Parathyroid adenoma (tissue), 2 donors: ENCODE measurements around the gene TAAR2.

Experiments
- H2AFZ ChIP-seq: fragments of 300-600 bp; sonication (generic); one replicate; pipeline ENCODE4 v1.7.0; 2017; ENCODE audit warnings: antibody characterized with exemption, mild to moderate bottlenecking
- H3K27ac ChIP-seq: fragments of 300-600 bp; sonication (generic); one replicate; pipeline ENCODE4 v1.7.0; 2017
- H3K27me3 ChIP-seq: fragments of 300-600 bp; sonication (generic); one replicate; pipeline ENCODE4 v1.7.0; 2017; ENCODE audit warnings: low read length; ENCODE audit not compliant: control insufficient read depth, insufficient read depth
- H3K36me3 ChIP-seq: fragments of 300-600 bp; sonication (generic); one replicate; pipeline ENCODE4 v1.7.0; 2017; ENCODE audit warnings: low read length; ENCODE audit not compliant: control insufficient read depth, insufficient read depth
- H3K4me1 ChIP-seq: fragments of 300-600 bp; sonication (generic); one replicate; pipeline ENCODE4 v1.7.0; 2017; ENCODE audit warnings: control low read depth
- H3K4me2 ChIP-seq: fragments of 300-600 bp; sonication (generic); one replicate; pipeline ENCODE4 v1.7.0; 2017; ENCODE audit warnings: low read length
- H3K4me3 ChIP-seq: fragments of 300-600 bp; sonication (generic); one replicate; pipeline ENCODE4 v1.7.0; 2017; ENCODE audit warnings: low read depth, low read length
- H3K79me2 ChIP-seq: fragments of 300-600 bp; sonication (generic); one replicate; pipeline ENCODE4 v1.7.0; 2017; ENCODE audit warnings: control low read depth
- H3K9ac ChIP-seq: fragments of 300-600 bp; sonication (generic); one replicate; pipeline ENCODE4 v1.7.0; 2017; ENCODE audit warnings: mild to moderate bottlenecking
- H3K9me3 ChIP-seq: fragments of 300-600 bp; sonication (generic); one replicate; pipeline ENCODE4 v1.7.0; 2017; ENCODE audit warnings: low read length; ENCODE audit not compliant: control insufficient read depth
- TF ChIP-seq, protein P1 (sequence below): fragments of 300-600 bp; sonication (generic); IDR thresholded peaks from one replicate; pipeline ENCODE4 v1.7.0; 2017; ENCODE audit warnings: antibody characterized with exemption, mild to moderate bottlenecking
- donor health status: primary hyperparathyroidism.

The TAAR2 gene, protein sequence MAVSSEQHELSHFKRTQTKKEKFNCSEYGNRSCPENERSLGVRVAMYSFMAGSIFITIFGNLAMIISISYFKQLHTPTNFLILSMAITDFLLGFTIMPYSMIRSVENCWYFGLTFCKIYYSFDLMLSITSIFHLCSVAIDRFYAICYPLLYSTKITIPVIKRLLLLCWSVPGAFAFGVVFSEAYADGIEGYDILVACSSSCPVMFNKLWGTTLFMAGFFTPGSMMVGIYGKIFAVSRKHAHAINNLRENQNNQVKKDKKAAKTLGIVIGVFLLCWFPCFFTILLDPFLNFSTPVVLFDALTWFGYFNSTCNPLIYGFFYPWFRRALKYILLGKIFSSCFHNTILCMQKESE

DNA sequence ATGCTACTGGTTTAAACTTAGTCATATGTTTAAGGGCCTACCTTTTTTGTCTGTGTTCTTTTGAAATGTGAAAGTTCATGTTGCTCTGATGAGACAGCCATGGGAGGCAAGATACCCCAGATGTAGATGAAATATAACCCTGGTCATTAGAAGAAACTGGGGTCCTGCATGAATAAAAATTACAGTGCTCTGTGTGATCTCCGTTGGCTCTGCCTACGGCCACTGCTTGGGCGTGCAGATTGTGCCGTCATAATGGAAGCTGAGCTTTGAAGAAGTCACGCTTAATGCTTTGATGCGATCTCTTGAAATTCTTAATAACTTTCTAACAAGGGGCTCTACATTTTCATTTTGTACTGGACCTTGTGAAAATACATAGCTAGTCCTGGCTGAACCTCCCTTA is at the start of gene TAAR2:
TAAR2 (minus strand) TSS at position 101 of the 400 bp plus-strand sequence; CDS start at position 101, 0 bp downstream.
- H3K9ac ChIP-seq, result no peak within 1 kb of the TSS
- no peaks in the 10 kb centered on the region for H3K4me1 ChIP-seq
- H2AFZ ChIP-seq, result no peak within 1 kb of the TSS
- H3K9me3 ChIP-seq, result no peaks in the 10 kb centered on the region
- H3K27me3 ChIP-seq, result no peaks in the 10 kb centered on the region
- TF ChIP-seq, protein P1, sequence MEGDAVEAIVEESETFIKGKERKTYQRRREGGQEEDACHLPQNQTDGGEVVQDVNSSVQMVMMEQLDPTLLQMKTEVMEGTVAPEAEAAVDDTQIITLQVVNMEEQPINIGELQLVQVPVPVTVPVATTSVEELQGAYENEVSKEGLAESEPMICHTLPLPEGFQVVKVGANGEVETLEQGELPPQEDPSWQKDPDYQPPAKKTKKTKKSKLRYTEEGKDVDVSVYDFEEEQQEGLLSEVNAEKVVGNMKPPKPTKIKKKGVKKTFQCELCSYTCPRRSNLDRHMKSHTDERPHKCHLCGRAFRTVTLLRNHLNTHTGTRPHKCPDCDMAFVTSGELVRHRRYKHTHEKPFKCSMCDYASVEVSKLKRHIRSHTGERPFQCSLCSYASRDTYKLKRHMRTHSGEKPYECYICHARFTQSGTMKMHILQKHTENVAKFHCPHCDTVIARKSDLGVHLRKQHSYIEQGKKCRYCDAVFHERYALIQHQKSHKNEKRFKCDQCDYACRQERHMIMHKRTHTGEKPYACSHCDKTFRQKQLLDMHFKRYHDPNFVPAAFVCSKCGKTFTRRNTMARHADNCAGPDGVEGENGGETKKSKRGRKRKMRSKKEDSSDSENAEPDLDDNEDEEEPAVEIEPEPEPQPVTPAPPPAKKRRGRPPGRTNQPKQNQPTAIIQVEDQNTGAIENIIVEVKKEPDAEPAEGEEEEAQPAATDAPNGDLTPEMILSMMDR, result no peak
- H3K79me2 ChIP-seq, result no peaks in the 10 kb centered on the region
- H3K36me3 ChIP-seq, result no peaks in the 10 kb centered on the region
- no peak within 1 kb of the TSS for H3K27ac ChIP-seq
- no peak within 1 kb of the TSS for H3K4me3 ChIP-seq
- H3K4me2 ChIP-seq, result no peak within 1 kb of the TSS

DNA sequence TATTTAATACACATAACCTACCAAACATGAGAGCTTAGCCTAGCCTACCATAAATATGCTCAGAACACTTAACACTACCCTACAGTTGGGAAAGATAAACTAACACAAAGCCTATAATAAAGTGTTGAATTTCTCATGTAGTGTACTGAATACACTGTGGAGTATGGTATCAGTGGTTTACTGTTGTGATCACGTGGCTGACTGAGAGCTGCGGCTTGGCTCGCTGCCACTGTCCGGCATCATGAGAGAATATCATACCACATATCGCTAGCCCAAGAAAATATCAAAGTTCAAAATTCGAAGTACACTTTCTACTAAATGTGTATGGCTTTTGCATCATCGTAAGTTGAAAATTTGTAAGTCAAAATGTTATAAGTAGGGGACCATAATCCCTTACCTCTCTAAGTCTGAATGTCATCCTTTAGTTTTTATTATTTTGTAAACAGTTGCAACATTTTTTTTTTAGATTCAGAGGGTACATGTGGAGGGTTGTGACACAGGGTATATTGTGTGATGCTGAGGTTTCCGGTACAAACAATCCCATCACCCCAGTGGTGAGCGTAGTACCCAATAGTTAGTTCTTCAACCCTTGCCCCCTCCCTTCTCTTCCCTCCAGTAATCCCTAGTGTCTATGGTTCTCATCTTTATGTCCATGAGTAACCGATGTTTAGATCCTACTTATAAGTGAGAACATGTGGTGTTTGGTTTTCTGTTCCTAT is 49.5 kb upstream of the TAAR2 start:
- Histone ChIP-seq H2AFZ (no peak overlapping the region), H3K4me3 (no peak overlapping the region), H3K27me3 (no peaks in the 10 kb centered on the region), H3K9ac (no peak overlapping the region), H3K9me3 (no peaks in the 10 kb centered on the region), H3K4me2 (no peak overlapping the region), H3K27ac (no peak overlapping the region), H3K4me1 (no peaks in the 10 kb centered on the region), H3K36me3 (no peaks in the 10 kb centered on the region), H3K79me2 (no peaks in the 10 kb centered on the region)
- TF ChIP-seq, protein P1, result no peak

DNA sequence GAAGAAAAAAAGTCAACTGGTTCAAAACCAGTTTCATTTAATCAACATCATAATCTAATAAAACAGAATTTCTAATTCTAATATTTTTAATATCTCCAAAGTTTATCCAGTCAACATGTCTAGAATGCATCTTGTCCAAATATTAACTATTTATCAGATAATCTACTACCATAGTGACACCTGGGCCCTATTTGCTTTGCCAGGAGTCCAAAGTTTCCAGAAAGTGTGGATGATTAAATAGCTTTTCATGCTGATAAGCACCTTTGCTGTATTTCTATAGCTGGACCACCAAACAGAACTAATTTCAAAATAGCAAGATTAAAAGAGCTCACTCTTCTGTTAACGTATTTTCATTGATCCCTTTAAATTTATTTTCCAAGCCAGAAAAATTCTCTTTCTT is 47.2 kb upstream of the TAAR2 start:
- Histone ChIP-seq H3K4me2 (no peak overlapping the region), H3K79me2 (no peaks in the 10 kb centered on the region), H3K27me3 (no peaks in the 10 kb centered on the region), H3K4me3 (no peak overlapping the region), H3K36me3 (no peaks in the 10 kb centered on the region), H3K4me1 (no peaks in the 10 kb centered on the region), H2AFZ (no peak overlapping the region), H3K9me3 (no peaks in the 10 kb centered on the region), H3K27ac (no peak overlapping the region), H3K9ac (no peak overlapping the region)
- TF ChIP-seq, protein P1, result no peak

DNA sequence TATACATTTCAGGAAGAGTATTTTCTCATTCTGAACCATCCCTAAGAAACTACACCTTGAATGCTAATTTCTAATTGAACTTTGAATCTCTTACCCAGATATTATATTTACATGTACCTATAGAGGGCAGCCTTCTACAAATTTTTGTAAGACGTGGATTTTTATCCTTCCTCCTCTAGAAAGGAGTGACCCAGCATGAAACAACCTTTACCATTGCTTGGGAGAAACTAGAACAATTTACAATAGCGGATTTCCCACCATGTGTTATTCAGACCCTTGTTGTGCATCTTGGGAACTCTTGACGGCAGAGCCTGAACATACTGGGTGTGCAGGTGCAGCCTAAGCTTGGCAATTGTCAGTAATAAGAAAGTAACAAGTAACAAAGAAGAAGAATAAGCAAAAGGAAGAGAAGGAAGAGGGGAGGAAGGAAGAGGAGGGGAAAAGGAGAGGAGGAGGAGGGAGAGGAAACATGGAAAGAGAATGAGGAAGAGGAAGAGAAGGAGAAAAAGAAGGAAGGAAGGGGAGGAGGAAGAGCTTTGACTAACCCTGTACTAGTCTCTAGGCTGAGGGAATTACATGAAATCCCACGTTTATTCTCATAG is 45.7 kb upstream of the TAAR2 start:
- no peaks in the 10 kb centered on the region for H3K4me1 ChIP-seq
- H3K27me3 ChIP-seq, result no peaks in the 10 kb centered on the region
- no peak overlapping the region for H3K4me2 ChIP-seq
- TF ChIP-seq, protein P1, result peak; percentile 48
- no peak overlapping the region for H3K4me3 ChIP-seq
- H3K27ac ChIP-seq, result no peak overlapping the region
- no peaks in the 10 kb centered on the region for H3K36me3 ChIP-seq
- H3K79me2 ChIP-seq, result no peaks in the 10 kb centered on the region
- no peaks in the 10 kb centered on the region for H3K9me3 ChIP-seq
- H3K9ac ChIP-seq, result no peak overlapping the region
- H2AFZ ChIP-seq, result peak overlapping the region; percentile 34
